HG03571 (cell line): ENCODE measurements around the gene ACSS1.

Experiments
- ATAC-seq: cut with Tn5 transposase; IDR thresholded peaks from one replicate; pipeline ENCODE4 v1.9.1; 2021; ENCODE audit not compliant: unreplicated experiment

The ACSS1 gene

DNA sequence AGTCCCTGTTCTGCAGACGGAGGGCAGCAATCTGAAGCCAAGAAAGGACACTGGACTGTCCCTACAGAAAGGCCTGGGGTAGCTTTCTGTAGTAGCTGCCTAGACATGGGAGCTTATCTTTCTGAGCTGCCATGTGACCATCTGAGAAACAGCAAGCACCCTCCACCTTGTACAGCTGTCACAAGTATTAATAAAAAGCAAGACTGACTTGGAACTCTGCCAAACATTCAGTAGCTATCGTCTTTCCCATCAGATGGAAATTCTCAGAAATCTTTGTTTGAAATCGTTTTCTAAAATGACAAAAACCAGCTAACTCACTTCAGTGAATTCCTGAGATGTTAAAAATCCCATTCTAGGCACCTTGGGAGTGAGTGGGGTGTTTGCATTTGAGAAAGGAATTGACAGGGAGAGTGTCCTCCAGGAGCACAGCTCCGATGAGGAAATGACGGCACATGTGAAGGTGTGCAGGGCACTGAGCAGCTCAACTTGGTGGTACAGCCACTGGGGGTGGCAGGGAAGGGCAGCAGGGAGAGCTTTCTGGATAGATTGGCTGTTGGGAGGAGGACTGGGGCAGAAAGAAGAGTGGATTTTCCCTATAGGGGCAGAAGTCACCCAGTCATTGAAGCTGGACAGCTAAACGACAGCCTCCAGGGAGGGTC is 24.5 kb downstream of the ACSS1 start:
- no peak for ATAC-seq

DNA sequence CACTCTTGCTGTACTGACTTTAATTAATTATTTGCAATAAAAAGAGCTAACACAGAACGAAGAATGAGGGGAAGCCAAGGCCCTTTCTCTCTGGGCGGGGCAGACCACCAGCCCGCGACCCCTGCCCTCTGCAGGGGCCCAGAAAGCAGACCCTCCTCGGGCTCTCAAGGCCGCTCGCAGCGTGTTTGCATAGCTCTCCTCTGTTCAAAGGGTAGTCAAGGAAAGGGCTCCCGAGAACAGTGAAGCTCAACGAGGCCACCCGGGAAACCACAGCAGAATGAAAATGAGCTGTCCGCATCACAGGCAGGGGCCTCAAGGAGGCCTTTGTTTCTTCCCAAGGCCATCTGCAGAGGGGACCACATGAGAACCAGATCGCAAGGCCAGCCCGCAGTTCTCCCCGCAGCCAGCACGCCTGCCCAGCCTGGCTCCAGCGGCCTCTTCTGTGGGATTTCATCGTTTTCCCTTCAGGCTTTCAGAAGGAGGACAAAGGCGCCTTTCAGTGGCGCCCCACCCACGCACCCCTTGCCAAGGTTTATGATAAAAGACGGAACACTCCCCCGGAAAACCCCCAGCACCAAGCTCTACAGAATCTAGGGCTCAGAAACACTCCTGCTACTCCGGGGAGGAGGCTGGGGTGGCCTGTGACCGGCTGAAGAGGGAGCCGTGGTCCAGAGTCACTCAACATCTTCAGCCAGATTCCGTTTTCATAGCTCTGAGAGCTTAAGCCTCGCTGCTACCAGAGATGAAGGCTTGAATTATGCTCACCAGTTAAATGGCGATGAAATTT is 25.3 kb downstream of the ACSS1 start:
- no peak for ATAC-seq

DNA sequence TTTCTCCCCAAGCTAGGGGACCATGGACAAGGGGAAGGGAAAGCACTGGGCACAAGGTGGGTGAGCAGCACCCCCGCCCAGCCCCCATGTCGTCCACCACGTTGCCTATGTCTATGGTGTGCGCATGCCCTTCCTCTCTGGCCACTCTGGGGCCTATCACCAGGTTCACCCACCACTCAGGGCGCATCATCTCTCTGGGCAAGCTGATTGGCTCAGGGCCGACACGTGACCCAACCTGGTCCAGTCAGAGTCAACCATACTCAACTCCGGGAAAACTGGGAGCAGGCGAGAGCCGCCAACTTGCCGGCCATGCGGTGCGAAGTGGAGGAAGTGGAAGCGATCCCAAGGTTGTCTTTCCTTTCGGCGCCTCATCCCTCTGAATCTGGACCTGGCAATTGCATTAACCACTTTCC is 25.9 kb downstream of the ACSS1 start:
- ATAC-seq = no peak

DNA sequence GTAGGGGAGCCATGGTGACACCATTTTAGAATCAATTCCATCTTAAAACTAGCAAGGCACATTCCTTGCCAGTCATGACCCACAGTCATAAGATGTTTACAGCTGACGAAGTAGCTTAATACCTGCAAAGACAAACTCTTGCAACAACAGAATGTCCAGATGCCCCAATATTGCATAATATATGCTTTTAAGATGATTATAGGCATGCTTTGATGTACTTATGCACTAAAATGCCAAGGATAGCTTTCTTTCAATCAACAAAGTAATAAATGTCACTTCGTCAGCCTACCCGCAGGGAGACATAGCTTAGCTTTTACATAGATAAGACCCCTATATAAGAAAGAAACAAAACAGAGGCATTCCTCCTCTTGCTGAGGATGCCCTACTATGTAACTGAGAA is 26.7 kb downstream of the ACSS1 start:
- ATAC-seq = no peak

DNA sequence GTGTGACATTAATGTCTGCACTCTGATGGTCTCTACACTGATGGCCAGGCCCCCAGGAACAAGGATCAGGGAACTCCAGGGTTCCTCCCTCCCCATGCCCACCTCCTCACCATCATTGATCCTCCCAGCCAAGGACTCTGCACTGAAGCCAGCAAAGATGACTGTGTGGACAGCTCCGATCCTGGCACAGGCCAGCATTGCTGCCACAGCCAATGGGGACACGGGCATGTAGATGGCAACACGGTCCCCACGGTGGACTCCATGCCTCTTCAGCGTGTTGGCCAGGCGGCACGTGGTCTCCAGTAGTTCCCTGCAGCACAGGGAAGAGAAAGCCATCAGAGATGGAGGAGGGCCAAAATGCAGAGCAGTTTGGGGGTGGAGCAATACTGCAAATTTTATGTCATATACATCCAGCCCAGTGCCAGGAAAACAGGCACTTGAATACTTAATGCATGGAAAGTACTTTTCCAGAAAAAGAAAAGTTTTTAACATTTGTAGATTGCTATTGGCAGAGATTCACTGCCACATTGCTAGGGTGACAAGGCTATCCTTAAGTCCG is 27.2 kb downstream of the ACSS1 start:
- no peak for ATAC-seq

DNA sequence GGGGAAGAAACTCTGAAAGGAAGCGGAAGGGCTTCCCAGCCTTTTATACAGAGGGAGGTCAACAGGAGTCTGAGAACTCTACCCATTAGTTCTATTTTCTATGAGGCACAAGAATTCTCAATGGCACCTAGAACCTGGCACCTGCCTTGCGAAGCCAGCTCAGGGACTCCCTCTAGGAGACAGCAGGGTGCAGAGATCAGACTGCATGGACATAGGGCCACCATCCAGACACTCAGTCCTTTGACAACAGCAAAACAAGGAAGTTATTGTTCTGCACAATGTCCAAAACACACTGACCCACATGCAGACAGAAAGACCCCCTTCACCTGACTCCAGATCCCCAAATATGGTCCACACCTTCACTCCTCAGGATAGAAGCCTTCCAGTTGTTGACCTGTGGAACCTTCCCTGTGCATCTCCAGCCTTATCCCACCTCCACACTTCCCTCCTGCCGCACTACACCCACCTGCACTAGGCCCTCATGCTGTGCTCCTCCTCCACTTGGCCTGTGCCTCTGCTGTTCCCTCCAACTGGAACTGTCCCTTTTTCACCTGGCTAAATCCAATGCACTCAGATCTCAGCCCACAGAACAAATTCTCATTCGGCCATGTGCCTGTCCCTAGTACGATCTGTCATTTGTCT is 27.8 kb downstream of the ACSS1 start:
- no peak for ATAC-seq

DNA sequence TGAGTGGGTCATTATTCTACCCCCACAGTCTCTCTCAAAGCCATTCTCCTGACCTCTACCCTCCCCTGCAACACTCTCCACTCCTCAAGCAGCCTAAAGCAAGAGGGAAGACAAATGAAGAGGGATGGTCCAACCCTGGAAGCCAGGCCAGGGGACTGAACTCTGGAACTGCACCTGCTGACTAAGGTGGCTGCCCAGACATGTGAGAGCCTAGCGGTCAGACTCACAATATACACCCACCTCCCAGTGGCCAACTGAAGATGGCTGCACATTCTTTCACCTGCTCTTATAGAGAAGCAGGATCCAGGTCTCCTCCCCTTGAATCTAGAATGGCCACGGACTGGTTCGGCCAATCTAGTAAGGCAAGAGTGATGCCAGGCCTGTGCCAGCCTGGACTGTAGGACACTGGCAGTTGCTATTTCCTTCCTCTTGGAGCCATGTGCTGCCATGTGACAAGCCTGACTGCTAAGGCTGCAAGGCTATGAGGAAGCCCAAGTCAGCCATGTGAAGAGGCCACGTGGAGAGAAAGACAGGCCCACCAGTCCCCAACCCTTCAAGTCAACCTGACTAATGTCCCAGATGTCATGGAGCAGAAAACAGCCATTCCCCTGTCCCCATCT is 31.8 kb downstream of the ACSS1 start:
- no peak for ATAC-seq

DNA sequence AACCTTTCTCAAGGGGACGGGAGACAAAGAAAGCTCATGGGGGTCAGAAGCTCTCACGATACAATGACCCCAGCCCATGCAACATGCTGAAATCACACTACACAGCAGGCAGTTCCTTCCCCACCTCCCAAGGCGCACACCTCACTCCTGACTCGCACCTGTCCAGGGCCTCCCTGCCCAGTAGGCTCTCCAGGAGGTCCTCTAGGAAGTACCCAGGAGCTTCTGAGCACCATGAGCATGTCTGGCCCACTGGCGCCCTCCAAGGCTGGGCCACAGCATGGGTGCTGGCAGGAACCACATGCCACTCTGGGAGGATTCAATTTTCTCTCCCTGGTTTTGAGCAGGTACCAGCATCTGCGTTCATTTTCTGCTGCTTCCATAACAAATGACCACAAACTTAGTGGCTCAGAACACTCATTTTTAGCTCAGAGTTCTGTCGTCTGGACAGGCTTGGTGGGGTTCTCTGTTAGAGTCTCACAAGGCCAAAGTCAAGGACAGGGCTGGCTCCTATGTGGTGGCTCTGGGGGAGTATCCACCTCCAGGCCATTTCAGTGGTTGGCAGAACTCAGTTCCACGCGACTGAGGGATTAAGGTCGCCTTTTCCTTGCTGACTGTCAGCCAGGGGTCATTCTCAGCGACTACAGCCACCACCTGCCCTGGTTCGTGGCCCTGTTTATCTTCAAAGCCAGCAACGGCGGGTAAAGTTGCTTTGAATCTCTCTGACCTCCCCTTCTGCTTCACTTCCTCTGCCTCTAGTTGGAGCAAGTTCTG is 32.7 kb downstream of the ACSS1 start:
- no peak for ATAC-seq

DNA sequence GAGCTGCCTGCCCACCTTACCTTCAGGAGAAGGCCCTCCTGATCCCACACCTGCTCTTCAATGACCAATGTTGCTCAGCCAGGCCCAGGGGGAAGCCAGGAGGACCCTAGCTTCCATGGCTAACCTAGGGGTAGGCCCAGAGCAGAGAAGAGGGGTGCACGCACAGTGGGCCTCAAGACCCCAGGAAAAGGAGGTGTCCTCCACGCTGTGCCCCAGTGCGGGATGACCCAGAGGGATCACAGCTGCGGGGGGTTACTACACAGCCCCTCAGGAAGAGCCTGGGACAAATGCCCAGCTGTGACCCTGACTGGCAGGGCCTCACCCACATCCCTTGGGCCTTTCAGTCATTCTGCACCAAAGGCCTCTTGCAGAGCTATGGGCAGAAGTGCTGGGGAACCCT is 33.8 kb downstream of the ACSS1 start:
- no peak for ATAC-seq

DNA sequence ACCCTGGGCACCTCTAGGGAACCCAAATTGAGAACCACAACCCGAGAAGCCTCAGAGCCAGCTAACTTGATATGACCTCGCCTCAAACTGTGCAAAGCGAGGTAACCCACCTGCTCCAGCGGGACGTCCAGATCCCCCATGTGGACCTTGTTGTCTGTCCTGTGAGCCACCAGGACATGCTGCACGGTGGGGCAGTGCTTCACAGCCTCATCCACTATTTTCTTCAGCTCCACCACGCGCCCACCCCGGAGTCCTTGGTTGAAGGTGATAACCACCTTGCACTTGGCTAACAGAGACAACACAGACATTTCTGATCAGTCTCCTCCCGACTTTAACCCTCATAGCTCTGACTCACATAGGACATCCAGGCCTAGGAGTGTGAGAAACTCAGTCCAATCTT is 34.6 kb downstream of the ACSS1 start:
- no peak for ATAC-seq

DNA sequence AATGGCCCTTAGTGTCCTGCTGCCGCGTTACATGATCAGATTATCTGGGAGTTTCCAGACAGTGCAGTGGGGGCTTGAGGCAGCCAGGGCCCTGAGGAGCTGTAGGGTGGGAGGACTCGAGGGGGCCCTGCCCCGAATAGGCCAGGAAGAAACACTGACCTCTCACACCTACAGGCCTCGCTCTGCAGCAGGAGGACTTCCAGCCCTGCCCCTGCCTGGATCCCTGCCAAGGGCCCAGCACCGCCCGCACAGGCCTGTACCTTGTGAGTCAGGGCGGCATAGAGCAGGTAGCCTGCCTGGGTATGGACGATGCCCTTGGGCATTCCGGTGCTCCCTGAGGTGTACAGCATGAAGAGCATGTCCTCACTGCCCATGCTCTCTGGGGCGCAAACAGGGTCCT is 35.3 kb downstream of the ACSS1 start:
- ATAC-seq = no peak

DNA sequence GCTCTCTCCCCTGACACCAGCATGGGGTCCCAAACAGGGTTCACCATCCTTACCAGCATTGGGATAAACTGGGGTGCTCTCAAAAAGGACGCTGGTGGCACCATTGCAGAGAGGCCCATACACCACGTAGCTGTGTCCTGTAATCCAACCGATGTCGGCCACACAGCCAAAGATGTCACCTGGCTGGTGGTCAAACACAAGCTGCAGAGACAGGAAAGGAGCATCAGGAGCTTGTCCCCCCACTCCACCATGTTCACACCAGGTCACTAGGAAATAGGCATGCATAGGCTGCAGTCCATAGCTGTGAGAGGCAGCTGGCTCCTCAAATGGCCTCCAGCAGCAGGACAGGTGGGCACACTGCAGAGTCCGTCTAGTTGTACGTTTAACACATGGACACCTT is 36.6 kb downstream of the ACSS1 start:
- no peak for ATAC-seq

DNA sequence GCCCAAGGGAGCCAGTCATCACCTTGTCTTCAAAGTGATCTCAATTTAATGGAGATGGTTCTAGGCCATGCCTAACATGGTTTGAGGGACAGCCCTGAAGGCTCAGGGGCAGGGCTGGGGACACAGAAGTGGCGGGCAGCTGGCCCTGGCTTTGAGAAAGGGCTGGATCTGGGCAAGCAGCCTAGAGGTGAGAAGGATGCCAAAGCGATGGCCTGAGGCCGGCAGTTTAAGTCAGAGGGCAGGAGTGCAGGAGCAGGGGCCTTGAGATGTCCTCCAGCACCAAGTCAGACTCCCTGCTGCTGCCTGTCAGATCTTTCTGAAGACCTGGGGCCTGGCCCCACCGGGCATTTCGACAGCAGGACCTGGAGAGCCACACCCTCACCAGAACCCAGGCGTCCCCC is 37.0 kb downstream of the ACSS1 start:
- ATAC-seq = no peak

DNA sequence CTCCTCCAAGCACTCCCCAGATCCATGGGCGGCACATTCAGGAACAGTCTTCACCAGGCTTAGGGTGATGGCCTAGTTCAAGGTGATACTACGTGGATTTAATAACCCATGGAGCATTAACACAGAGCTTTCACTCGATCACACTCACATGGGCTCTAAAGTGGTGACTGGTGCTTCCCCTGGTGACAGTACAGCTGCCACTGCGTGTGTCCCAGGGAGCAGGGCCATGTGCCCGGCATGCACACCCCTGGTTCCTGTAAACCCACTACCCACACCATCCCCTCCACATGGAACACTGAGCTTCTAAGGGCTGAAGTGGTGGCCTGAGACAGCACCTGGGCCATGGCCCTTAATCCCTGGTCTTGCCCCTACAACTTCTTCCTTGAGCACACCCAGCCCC is 37.6 kb downstream of the ACSS1 start:
- ATAC-seq = no peak

DNA sequence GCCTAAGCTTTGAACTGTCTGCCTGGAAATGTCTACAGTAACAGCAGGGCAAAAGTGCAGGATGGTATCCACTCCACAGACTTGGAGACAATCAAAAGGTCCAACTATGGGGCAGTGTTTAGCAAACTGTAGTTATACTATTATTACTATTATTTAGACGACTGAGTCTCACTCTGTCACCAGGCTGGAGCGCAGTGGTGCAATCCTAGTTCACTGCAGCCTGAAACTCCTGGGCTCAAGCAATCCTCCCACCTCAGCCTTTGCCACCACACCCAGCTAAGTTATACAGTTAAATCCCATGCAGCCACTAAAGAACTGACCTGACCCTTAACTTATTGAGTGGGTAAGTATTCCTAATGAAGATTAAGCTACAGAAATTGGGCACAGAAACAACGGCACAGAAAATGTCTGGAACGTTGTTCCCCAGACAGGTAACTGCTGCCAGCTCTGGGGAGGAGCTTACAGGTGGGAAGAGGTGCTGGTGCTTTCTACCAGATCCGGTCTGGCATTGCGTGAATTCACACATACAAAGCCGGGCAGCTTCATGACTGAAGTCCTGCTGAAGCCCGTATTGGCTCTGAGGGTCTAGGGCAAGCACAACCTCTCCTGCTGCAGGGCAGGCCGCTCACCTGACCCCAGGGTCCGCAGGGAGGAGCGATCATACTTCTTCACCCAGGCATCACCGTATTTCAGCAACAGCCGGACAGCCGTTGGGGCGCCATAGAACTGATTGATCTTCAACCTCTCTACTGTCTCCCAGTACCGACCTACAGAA is 38.4 kb downstream of the ACSS1 start:
- no peak for ATAC-seq

DNA sequence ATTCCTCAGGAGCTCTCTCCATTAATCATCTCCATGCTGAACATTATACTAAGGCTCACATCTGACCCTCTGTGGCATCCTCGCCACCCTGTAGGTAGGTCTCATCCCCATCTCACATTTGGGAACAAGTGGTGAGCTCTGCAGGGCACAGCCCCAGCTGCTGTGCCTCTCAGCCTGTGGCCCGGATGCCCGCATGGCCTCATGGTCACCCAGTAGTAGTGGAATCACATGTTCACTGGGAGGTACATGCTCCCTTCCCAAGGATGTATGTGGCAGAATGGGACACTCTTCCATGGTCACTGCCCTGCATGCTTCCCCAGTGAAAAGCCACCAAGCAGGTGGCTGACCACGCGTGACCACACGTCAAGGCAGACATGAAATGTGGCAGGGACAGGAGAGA is 39.1 kb downstream of the ACSS1 start:
- no peak for ATAC-seq

DNA sequence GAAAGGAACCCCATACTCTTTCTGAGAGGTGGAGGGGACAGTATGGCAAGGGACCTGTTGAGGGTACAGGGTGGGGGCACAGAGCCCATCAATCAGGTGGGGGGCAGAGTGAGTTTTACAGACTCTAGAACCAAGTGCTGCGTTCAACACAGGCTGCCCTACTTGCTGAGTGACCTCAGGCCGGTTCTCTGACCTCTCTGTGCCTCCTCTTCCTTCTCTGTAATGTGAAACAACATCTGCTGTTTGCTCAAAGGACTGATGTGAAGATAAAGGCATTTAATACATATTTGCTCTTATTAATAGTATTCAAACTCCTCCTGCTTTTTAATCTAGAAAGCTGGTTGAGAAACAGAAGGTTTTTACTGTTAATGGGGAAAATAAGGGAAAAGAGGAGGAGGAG is 39.5 kb downstream of the ACSS1 start:
- no peak for ATAC-seq

DNA sequence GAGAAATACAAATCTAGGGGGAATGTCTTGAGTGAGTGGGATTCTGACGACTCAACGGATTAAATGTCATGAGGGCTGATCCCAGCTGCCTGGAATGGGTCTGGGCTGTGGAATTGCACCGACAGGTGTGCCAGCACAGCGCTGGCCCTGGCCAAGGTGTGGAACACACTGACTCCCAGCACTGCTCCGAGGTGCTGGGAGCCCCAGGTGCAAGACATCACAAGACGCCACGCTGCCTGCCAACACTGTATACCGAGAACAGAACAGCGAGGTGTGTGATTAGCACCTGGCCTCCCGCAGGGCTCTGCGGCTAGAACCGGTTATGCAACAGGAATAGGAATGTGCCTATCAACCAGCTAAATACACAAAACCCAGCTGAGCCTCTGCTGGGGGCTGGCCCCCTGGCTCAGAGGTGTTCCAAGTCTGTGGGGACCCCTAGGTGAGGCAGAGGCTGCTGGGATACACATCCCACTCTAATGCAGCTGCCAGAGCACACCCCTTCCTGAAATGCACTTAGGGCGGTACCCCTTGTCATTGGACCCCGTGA is 40.6 kb downstream of the ACSS1 start:
- ATAC-seq = no peak

DNA sequence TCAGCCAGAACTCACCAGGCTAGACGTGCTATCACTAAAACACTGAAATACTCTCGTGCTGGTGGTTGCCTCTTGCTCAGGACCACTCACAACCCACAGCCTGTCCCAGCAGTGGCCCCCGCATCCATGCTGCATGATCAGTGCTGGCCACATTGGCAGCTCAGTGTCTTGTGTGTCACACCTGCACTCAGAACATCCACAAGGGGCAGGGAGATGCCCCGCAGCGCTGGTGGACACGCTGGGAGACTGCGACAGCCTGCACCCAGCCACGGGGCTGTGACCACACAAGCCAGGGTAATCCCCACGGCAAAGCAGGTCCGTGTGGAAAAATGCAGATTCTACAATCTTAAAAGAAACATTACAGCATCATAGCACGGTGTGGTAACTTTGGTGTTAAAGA is 41.5 kb downstream of the ACSS1 start:
- no peak for ATAC-seq

DNA sequence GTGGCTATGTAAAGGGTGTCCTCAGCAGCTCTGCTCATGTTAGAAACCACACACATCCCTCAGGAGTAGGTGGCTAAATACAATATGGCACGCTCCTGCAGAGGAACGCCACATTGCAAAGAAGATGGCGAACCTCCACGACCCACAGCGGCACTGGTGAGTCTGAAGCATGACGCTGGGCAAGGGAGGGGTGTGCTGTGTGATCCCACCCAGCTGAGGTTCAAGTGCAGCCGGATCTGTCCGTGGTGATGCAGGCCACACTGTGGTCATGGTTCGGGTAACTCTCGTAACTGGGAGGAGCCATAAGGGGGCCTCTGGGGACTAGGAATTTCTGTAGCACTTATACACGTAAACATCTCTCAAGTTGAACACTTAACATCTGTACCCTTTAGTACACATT is 42.0 kb downstream of the ACSS1 start:
- no peak for ATAC-seq
